SK-N-SH (cell line): ENCODE data around the gene ZNF8. TPM values are rescaled to one million over a fixed set of nuclear protein-coding genes. Genes with fewer than 3 reads are reported as not detected.

ENCODE experiments used
- CTCF ChIA-PET: fragments of 300-600, 350-600 bp; formaldehyde crosslinking; extraction: SDS; loops from one replicate; lab custom pipeline; 2021; lab: Yijun Ruan, JAX
- POLR2A ChIA-PET: fragments of 350-600 bp; sonication (Branson Sonifier 250); formaldehyde crosslinking; extraction: SDS; loops from one replicate; lab custom pipeline; 2020; ENCODE audit warnings: antibody characterized with exemption, inconsistent platforms; lab: Yijun Ruan, JAX
- DNase-seq: peaks from one replicate; pipeline ENCODE4 v3.0.0; 2012
- H2AFZ ChIP-seq: fragments of 200-600 bp; sonication (generic); 2 replicates; pipeline ENCODE4 v1.8.1; 2016; ENCODE audit warnings: antibody characterized with exemption, mild to moderate bottlenecking, low read depth
- H3F3A ChIP-seq: fragments of 200-600 bp; sonication (generic); replicated peaks from 2 replicates; pipeline ENCODE3; 2016; ENCODE audit warnings: antibody characterized with exemption, mild to moderate bottlenecking; ENCODE audit not compliant: insufficient read depth
- H3K27ac ChIP-seq, 2 experiments: fragments of 200-500 bp in 1 of 2; fragments of 200-600 bp in 1 of 2; sonication (Bioruptor generic) in 1 of 2; sonication (generic), shearing (Covaris generic) in 1 of 2; 2 replicates each; pipeline versions ENCODE4 v1.5.1 to v1.6.1; 2014 to 2016; ENCODE audit warnings: low read depth in 2 of 2, inconsistent platforms in 1 of 2, low read length in 1 of 2, mild to moderate bottlenecking in 1 of 2, mixed read lengths in 1 of 2
- H3K27me3 ChIP-seq: fragments of 200-600 bp; sonication (generic), shearing (Covaris generic); 2 replicates; pipeline ENCODE4 v1.6.1; 2016; ENCODE audit warnings: mixed run types; ENCODE audit not compliant: insufficient read depth
- H3K36me3 ChIP-seq, 2 experiments: fragments of 200-500 bp in 1 of 2; fragments of 200-600 bp in 1 of 2; sonication (Bioruptor generic) in 1 of 2; sonication (generic) in 1 of 2; replicated peaks in 1 of 2; 2 replicates each; pipeline versions ENCODE3 to v1.5.1; 2014 to 2016; ENCODE audit warnings: low read length in 1 of 2, mild to moderate bottlenecking in 1 of 2; ENCODE audit not compliant: insufficient read depth in 2 of 2, control insufficient read depth in 1 of 2
- H3K4me1 ChIP-seq, 2 experiments: fragments of 200-500 bp in 1 of 2; fragments of 200-600 bp in 1 of 2; sonication (Bioruptor generic) in 1 of 2; sonication (generic), shearing (Covaris generic) in 1 of 2; 2 replicates each; pipeline versions ENCODE4 v1.5.1 to v1.6.1; 2014 to 2016; ENCODE audit warnings: low read depth in 1 of 2, low read length in 1 of 2, mixed run types in 1 of 2; ENCODE audit not compliant: insufficient read depth in 2 of 2, control insufficient read depth in 1 of 2
- H3K4me2 ChIP-seq: fragments of 200-600 bp; sonication (generic), shearing (Covaris generic); 2 replicates; pipeline ENCODE4 v1.6.1; 2017; ENCODE audit warnings: mixed run types
- H3K4me3 ChIP-seq, 2 experiments: fragments of 200-500 bp in 1 of 2; fragments of 200-600 bp in 1 of 2; sonication (Bioruptor generic) in 1 of 2; sonication (generic), shearing (Covaris generic) in 1 of 2; 2 replicates each; pipeline versions ENCODE4 v1.5.1 to v1.8.1; 2014 to 2016; ENCODE audit warnings: low read depth in 2 of 2, inconsistent platforms in 1 of 2, low read length in 1 of 2, mild to moderate bottlenecking in 1 of 2, mixed read lengths in 1 of 2, moderate library complexity in 1 of 2
- H3K79me2 ChIP-seq: fragments of 200-600 bp; sonication (generic); 2 replicates; pipeline ENCODE4 v1.8.1; 2017; ENCODE audit warnings: mild to moderate bottlenecking; ENCODE audit not compliant: insufficient read depth
- H3K9ac ChIP-seq: fragments of 200-600 bp; sonication (generic); 2 replicates; pipeline ENCODE4 v1.6.1; 2017; ENCODE audit warnings: mixed run types
- H3K9me2 ChIP-seq: fragments of 200-600 bp; sonication (generic); 2 replicates; pipeline ENCODE4 v1.6.1; 2017; ENCODE audit warnings: mixed run types
- H3K9me3 ChIP-seq: fragments of 200-600 bp; sonication (generic); 2 replicates; pipeline ENCODE4 v1.6.1; 2017; ENCODE audit warnings: mixed run types, mild to moderate bottlenecking, moderate library complexity
- H4K20me1 ChIP-seq: fragments of 200-600 bp; sonication (generic); 2 replicates; pipeline ENCODE4 v1.6.1; 2017; ENCODE audit warnings: mild to moderate bottlenecking, mixed run types; ENCODE audit not compliant: insufficient read depth
- EZH2phosphoT487 ChIP-seq: fragments of 200-600 bp; sonication (generic); IDR thresholded peaks from 2 replicates; pipeline ENCODE4 v1.6.1; 2017; ENCODE audit warnings: low read depth, mixed run types, mild to moderate bottlenecking, antibody characterized with exemption, moderate library complexity, borderline replicate concordance
- FOXJ3 ChIP-seq: sonication (generic); formaldehyde crosslinking; IDR thresholded peaks from 2 replicates; pipeline ENCODE4 v1.5.1; 2020; ENCODE audit warnings: mild to moderate bottlenecking, missing genetic modification reagents
- NRF1 ChIP-seq: IDR thresholded peaks from 2 replicates; pipeline ENCODE4 v1.6.1; 2012; ENCODE audit warnings: low read depth, mild to moderate bottlenecking, low read length
- RFX5 ChIP-seq: IDR thresholded peaks from 2 replicates; pipeline ENCODE4 v1.6.1; 2012; ENCODE audit warnings: mild to moderate bottlenecking, improper control_type of control experiment, low read length
- RXRA ChIP-seq: IDR thresholded peaks from 2 replicates; pipeline ENCODE4 v1.4.0; 2012; ENCODE audit warnings: low read depth, mild to moderate bottlenecking, borderline replicate concordance
- SMC3 ChIP-seq: IDR thresholded peaks from 2 replicates; pipeline ENCODE4 v1.6.1; 2012; ENCODE audit warnings: low read depth, low read length, improper control_type of control experiment
- TCF12 ChIP-seq: IDR thresholded peaks from 2 replicates; pipeline ENCODE4 v1.4.0; 2012
- YY1 ChIP-seq: IDR thresholded peaks from 2 replicates; pipeline ENCODE4 v1.4.0; 2012; ENCODE audit warnings: low read depth, mild to moderate bottlenecking
- WGBS: methylation state at CpG from one replicate; pipeline ENCODE4 v1.1.6; 2017; ENCODE audit warnings: low lambda C conversion rate; 5-methylcytosine and 5-hydroxymethylcytosine counted together
- polyA plus RNA-seq, 3 experiments: library from polyadenylated mRNA; depleted of rRNA; stranded (reverse); fragments of >200 nt; gene quantifications; 2 replicates each; pipeline ENCODE4 v1.2.3, GENCODE V29; 2012
- TF ChIP-seq, protein P1 (sequence below): fragments of 150-350 bp; IDR thresholded peaks from 2 replicates; pipeline ENCODE4 v1.6.1; 2017; ENCODE audit warnings: antibody characterized with exemption, low read length, low read depth, borderline replicate concordance
- TF ChIP-seq, protein P2 (sequence below): IDR thresholded peaks from 2 replicates; pipeline ENCODE4 v1.6.1; 2012; ENCODE audit warnings: mild to moderate bottlenecking, low read depth, low read length, moderate library complexity

ZNF8 gene
- polyA plus RNA-seq, 1 of the 3 experiments (the other 2 are of a cell fraction): 1.4 TPM

DNA sequence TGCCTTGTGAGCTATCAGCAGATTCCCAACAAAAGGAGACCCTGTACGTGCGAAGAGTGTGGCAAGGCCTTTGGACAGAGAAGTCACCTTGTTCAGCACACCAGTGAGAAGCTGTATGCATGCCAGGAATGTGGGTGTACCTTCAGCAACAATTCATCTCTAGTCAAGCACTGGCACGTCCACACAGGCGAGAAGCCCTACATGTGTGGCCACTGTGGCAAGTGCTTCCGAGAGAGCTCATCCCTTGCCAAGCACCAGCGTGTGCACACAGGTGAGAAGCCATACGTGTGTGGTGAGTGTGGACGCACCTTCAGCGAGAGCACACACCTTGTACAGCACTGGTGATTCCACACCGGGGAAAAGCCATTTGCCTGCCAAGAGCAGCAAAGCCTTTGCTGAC is 40.5 kb downstream of the ZNF8 start:
- no peak for TF ChIP-seq TCF12
- no peak for TF ChIP-seq NRF1
- TF ChIP-seq, protein P1, sequence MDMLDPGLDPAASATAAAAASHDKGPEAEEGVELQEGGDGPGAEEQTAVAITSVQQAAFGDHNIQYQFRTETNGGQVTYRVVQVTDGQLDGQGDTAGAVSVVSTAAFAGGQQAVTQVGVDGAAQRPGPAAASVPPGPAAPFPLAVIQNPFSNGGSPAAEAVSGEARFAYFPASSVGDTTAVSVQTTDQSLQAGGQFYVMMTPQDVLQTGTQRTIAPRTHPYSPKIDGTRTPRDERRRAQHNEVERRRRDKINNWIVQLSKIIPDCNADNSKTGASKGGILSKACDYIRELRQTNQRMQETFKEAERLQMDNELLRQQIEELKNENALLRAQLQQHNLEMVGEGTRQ: no peak
- TF ChIP-seq, protein P2, sequence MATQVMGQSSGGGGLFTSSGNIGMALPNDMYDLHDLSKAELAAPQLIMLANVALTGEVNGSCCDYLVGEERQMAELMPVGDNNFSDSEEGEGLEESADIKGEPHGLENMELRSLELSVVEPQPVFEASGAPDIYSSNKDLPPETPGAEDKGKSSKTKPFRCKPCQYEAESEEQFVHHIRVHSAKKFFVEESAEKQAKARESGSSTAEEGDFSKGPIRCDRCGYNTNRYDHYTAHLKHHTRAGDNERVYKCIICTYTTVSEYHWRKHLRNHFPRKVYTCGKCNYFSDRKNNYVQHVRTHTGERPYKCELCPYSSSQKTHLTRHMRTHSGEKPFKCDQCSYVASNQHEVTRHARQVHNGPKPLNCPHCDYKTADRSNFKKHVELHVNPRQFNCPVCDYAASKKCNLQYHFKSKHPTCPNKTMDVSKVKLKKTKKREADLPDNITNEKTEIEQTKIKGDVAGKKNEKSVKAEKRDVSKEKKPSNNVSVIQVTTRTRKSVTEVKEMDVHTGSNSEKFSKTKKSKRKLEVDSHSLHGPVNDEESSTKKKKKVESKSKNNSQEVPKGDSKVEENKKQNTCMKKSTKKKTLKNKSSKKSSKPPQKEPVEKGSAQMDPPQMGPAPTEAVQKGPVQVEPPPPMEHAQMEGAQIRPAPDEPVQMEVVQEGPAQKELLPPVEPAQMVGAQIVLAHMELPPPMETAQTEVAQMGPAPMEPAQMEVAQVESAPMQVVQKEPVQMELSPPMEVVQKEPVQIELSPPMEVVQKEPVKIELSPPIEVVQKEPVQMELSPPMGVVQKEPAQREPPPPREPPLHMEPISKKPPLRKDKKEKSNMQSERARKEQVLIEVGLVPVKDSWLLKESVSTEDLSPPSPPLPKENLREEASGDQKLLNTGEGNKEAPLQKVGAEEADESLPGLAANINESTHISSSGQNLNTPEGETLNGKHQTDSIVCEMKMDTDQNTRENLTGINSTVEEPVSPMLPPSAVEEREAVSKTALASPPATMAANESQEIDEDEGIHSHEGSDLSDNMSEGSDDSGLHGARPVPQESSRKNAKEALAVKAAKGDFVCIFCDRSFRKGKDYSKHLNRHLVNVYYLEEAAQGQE: no peak
- no peaks in the 10 kb centered on the region for H3K4me1 ChIP-seq
- CTCF ChIA-PET: no interaction called here
- H4K20me1 ChIP-seq: peaks cover 5% of the 10 kb centered on the region; the same call in 1 of the 2 replicates
- H3K4me2 ChIP-seq: no peak overlapping the region
- no peaks in the 10 kb centered on the region for H3K9me3 ChIP-seq
- WGBS: 91% methylated on average over 10 of the region's 10 CpGs
- peaks cover 7% of the 10 kb centered on the region for H3K79me2 ChIP-seq
- POLR2A ChIA-PET: no interaction called here
- no peak overlapping the region for H3K27ac ChIP-seq
- no peaks in the 10 kb centered on the region for H3K27me3 ChIP-seq
- no peak for DNase-seq
- H3K9ac ChIP-seq: no peak overlapping the region
- no peak overlapping the region for H3K4me3 ChIP-seq
- H3K9me2 ChIP-seq: no peaks in the 10 kb centered on the region
- peaks cover 15 to 17% of the 10 kb centered on the region in 2 experiments for H3K36me3 ChIP-seq
- peaks cover under 1% of the 10 kb centered on the region for H3F3A ChIP-seq
- no peak overlapping the region for H2AFZ ChIP-seq

DNA sequence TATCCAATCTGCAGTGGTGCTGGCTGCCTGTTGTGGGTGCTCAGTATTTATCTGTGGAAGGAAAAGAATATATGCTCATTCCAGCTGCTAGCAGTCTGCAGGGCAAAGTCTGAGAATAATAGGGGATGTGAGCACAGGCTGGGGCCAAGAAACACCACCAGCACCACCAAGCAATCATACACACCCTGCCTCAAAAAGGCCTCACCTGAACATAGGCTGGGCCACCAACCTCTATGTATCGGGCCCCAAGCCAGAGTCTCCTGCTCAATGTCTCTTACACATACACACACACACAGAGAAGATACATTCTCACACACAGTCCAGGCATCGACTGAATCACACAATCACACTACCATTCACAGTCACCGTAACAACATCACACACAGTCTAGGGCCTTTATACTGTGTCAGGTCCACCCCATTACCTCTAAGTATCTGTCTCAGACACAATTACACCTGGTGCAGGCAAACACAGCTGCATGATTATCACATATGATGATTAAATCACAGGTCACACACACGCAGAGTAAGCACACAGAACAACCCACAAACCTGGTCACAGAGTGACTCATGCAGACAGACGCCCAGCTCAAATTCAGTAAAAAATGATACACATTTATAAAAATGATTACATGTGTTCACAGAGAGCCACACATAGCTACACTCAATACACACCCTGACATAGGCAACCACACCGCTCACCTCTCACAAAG is 46.7 kb downstream of the ZNF8 start:
- no peak overlapping the region for H3K27ac ChIP-seq
- no peak for TF ChIP-seq RFX5
- TF ChIP-seq SMC3: no peak
- TF ChIP-seq YY1: no peak
- no peak for TF ChIP-seq FOXJ3
- TF ChIP-seq, protein P2: no peak
- TF ChIP-seq RXRA: no peak
- TF ChIP-seq, protein P1: no peak
- no peak for TF ChIP-seq EZH2phosphoT487
- H3K4me1 ChIP-seq: peaks cover 0 to 19% of the 10 kb centered on the region in 2 experiments; a peak in 1 of 4 replicates
- no peaks in the 10 kb centered on the region for H3K27me3 ChIP-seq
- H2AFZ ChIP-seq: no peak overlapping the region
- 61% methylated on average over 5 of the region's 6 CpGs for WGBS
- peak overlapping the region; percentile 91; the same call in 1 of the 2 replicates for H3K9ac ChIP-seq
- no peaks in the 10 kb centered on the region for H3K9me3 ChIP-seq
- H3F3A ChIP-seq: no peaks in the 10 kb centered on the region
- DNase-seq: no peak
- H3K9me2 ChIP-seq: no peaks in the 10 kb centered on the region
- H3K79me2 ChIP-seq: peaks cover 51% of the 10 kb centered on the region
- H3K4me3 ChIP-seq: peak overlapping the region; percentile 70 to 89
- peak overlapping the region; percentile 92 for H3K4me2 ChIP-seq
- peaks cover 4 to 5% of the 10 kb centered on the region in 2 experiments for H3K36me3 ChIP-seq
- H4K20me1 ChIP-seq: no peaks in the 10 kb centered on the region
- POLR2A ChIA-PET: interaction anchor here (1.5 to 1.6 kb wide), 2 partner anchors 22 to 46 kb away, joined by 8 read pairs; partner anchors contain the start of gene ZNF8
- CTCF ChIA-PET: interaction anchor here (1.2 to 1.5 kb wide), 2 partner anchors 17 to 23 kb away, joined by 3 to 4 read pairs; no protein-coding TSS in a partner anchor
